Breast epithelium (tissue), 4 donors: Measurements from ENCODE around the gene RTCA. TPM values are rescaled to one million over a fixed set of nuclear protein-coding genes. Genes with fewer than 3 reads are reported as not detected.
"Not testable (repeated sequence)": the region's sequence is repeated elsewhere in the genome, so short reads cannot be mapped to it uniquely, and the experiment has no call there.

Experiments used
- DNase-seq, 2 donors: peaks; one replicate each; pipeline ENCODE4 v3.0.0-alpha.2; 2019; ENCODE audit warnings: low spot score in 2 of 2
- H3K27ac ChIP-seq, 2 donors: fragments of 200-600 bp; sonication (generic) in 1 of 2; one replicate each; pipeline ENCODE4 v1.5.1; 2016 to 2019; ENCODE audit warnings: mild to moderate bottlenecking in 1 of 2
- H3K27me3 ChIP-seq, 2 donors: fragments of 200-600 bp; sonication (generic) in 1 of 2; one replicate each; pipeline versions ENCODE4 v1.5.1 to v1.6.0; 2017 to 2019; ENCODE audit warnings: control low read depth in 1 of 2, mild to moderate bottlenecking in 1 of 2
- H3K36me3 ChIP-seq: fragments of 200-600 bp; one replicate; pipeline ENCODE4 v1.5.1; 2019
- H3K4me1 ChIP-seq, 2 donors: fragments of 200-600 bp; sonication (generic); one replicate each; pipeline ENCODE4 v1.5.1; 2016 to 2019; ENCODE audit warnings: control low read depth in 1 of 2
- H3K4me3 ChIP-seq, 3 donors: fragments of 200-600 bp; sonication (generic); 1 replicate in 2 of 3; 2 replicates in 1 of 3; pipeline ENCODE4 v1.5.1; 2016 to 2019; ENCODE audit warnings: mild to moderate bottlenecking in 3 of 3, moderate library complexity in 2 of 3
- H3K9me3 ChIP-seq, 2 donors: fragments of 200-600 bp; sonication (generic) in 1 of 2; one replicate each; pipeline ENCODE4 v1.5.1; 2016 to 2019; ENCODE audit warnings: control low read depth in 1 of 2
- CTCF ChIP-seq, 3 donors: fragments of 450-650 bp; IDR thresholded peaks; one replicate each; pipeline ENCODE4 v1.5.1; 2016 to 2017; ENCODE audit warnings: antibody characterized with exemption in 3 of 3, mild to moderate bottlenecking in 3 of 3, moderate library complexity in 3 of 3
- POLR2A ChIP-seq: fragments of 450-650 bp; IDR thresholded peaks from one replicate; pipeline ENCODE4 v1.6.1; 2016; ENCODE audit warnings: antibody characterized with exemption, mild to moderate bottlenecking, moderate library complexity
- POLR2AphosphoS5 ChIP-seq, 3 donors: sonication (generic); formaldehyde crosslinking; IDR thresholded peaks; one replicate each; pipeline ENCODE4 v1.6.1; 2017; ENCODE audit warnings: antibody characterized with exemption in 3 of 3
- intact Hi-C: fragments of 100-400 bp; cut with DNase I; formaldehyde crosslinking; loops from one replicate; pipeline ENCODE4 v1.15.1; 2023; ENCODE audit warnings: low total_unique reads
- total RNA-seq, 3 donors: library from RNA; depleted of rRNA; stranded (reverse); fragments of >200 nt; gene quantifications; one replicate each; pipeline ENCODE4 v1.1.0, GENCODE V29; 2016

Gene RTCA
- total RNA-seq, 3 donors from 2014 or later: 17.0 to 22.6 (median 22.2) TPM

GRCh38 chr1:100229681-100230443, 36.2 kb upstream of the RTCA start:
- H3K27ac ChIP-seq: no peak overlapping the region
- no peaks in the 10 kb centered on the region for H3K9me3 ChIP-seq
- intact Hi-C loops: no loop called here
- H3K27me3 ChIP-seq: no peaks in the 10 kb centered on the region
- H3K4me1 ChIP-seq: no peaks in the 10 kb centered on the region
- DNase-seq: no peak
- no peak overlapping the region for H3K4me3 ChIP-seq
- H3K36me3 ChIP-seq: peaks cover 13% of the 10 kb centered on the region
- TF ChIP-seq POLR2A (no peak), CTCF (IDR thresholded peaks at IDR 0.05) (no peak), POLR2AphosphoS5 (IDR thresholded peaks at IDR 0.05) (no peak)

GRCh38 chr1:100230765-100231164, 35.3 kb upstream of the RTCA start:
- H3K4me3 ChIP-seq: no peak overlapping the region
- no peak for DNase-seq
- peaks cover 13% of the 10 kb centered on the region for H3K36me3 ChIP-seq
- TF ChIP-seq POLR2A (no peak), POLR2AphosphoS5 (IDR thresholded peaks at IDR 0.05) (no peak), CTCF (IDR thresholded peaks at IDR 0.05) (no peak)
- intact Hi-C loops: no loop called here
- H3K9me3 ChIP-seq: no peaks in the 10 kb centered on the region
- no peak overlapping the region for H3K27ac ChIP-seq
- H3K27me3 ChIP-seq: no peaks in the 10 kb centered on the region
- no peaks in the 10 kb centered on the region for H3K4me1 ChIP-seq

GRCh38 chr1:100231721-100232120, 34.3 kb upstream of the RTCA start:
- Histone ChIP-seq H3K9me3 (no peaks in the 10 kb centered on the region), H3K27ac (no peak overlapping the region), H3K4me1 (no peaks in the 10 kb centered on the region), H3K4me3 (no peak overlapping the region), H3K27me3 (no peaks in the 10 kb centered on the region), H3K36me3 (peaks cover 11% of the 10 kb centered on the region)
- DNase-seq: no peak
- intact Hi-C loops: no loop called here
- no peak for TF ChIP-seq POLR2A
- no peak for TF ChIP-seq POLR2AphosphoS5 (IDR thresholded peaks at IDR 0.05)
- no peak for TF ChIP-seq CTCF (IDR thresholded peaks at IDR 0.05)

- Histone ChIP-seq H3K4me1 (no peaks in the 10 kb centered on the region), H3K4me3 (no peak overlapping the region), H3K36me3 (peaks cover 7% of the 10 kb centered on the region), H3K9me3 (no peaks in the 10 kb centered on the region), H3K27ac (no peak overlapping the region), H3K27me3 (no peaks in the 10 kb centered on the region)
- no peak for DNase-seq
- intact Hi-C loops: no loop called here
- TF ChIP-seq CTCF (IDR thresholded peaks at IDR 0.05): no peak
- no peak for TF ChIP-seq POLR2A
- no peak for TF ChIP-seq POLR2AphosphoS5 (IDR thresholded peaks at IDR 0.05)
Measured at GRCh38 chr1:100232156-100232555, 33.9 kb upstream of the RTCA start.

GRCh38 chr1:100233566-100233965, 32.5 kb upstream of the RTCA start:
- H3K36me3 ChIP-seq, intact Hi-C loops: not testable (repeated sequence)

More at GRCh38 chr1:100233566-100233965, 32.5 kb upstream of the RTCA start:
- H3K27ac ChIP-seq, H3K27me3 ChIP-seq, H3K9me3 ChIP-seq, H3K4me3 ChIP-seq, DNase-seq, H3K4me1 ChIP-seq: not testable (repeated sequence)
